GM18526 (cell line): ENCODE results near the gene SEC16A.

Experiments
- POLR2A ChIP-seq: IDR thresholded peaks from 3 replicates; pipeline ENCODE4 v1.6.1; 2011; ENCODE audit not compliant: insufficient read length; ENCODE audit errors: extremely low read depth

The SEC16A gene

GRCh38 chr9:136482793-136483588 lies at the start of gene SEC16A:
Gene SEC16A, minus strand, starts transcription at chr9:136483040. Its CDS starts 5,425 bp downstream, at chr9:136477615.
- peak; percentile 90 for TF ChIP-seq POLR2A

GRCh38 chr9:136531904-136532798 lies 49.3 kb upstream of the SEC16A start:
- no peak for TF ChIP-seq POLR2A

GRCh38 chr9:136531186-136531903 lies 48.5 kb upstream of the SEC16A start:
- no peak for TF ChIP-seq POLR2A

- no peak for TF ChIP-seq POLR2A
These were observed 47.7 kb upstream of the SEC16A start for GRCh38 chr9:136530461-136531089.

GRCh38 chr9:136529516-136530460 lies 46.9 kb upstream of the SEC16A start:
- no peak for TF ChIP-seq POLR2A

- no peak for TF ChIP-seq POLR2A
These were observed 46.0 kb upstream of the SEC16A start for GRCh38 chr9:136528716-136529341.

- TF ChIP-seq POLR2A: no peak
These were observed 45.2 kb upstream of the SEC16A start for GRCh38 chr9:136527721-136528710.

- TF ChIP-seq POLR2A: no peak
These were observed 44.3 kb upstream of the SEC16A start for GRCh38 chr9:136527131-136527530.

GRCh38 chr9:136526625-136527066 lies 43.8 kb upstream of the SEC16A start:
- no peak for TF ChIP-seq POLR2A

GRCh38 chr9:136525841-136526499 lies 43.1 kb upstream of the SEC16A start:
- no peak for TF ChIP-seq POLR2A

GRCh38 chr9:136525207-136525606 lies 42.4 kb upstream of the SEC16A start:
- no peak for TF ChIP-seq POLR2A
